ENCODE data around the gene GDPD5.
A peak's percentile ranks its signal among the peaks of the same experiment; 100 is the strongest.

Gene GDPD5

DNA sequence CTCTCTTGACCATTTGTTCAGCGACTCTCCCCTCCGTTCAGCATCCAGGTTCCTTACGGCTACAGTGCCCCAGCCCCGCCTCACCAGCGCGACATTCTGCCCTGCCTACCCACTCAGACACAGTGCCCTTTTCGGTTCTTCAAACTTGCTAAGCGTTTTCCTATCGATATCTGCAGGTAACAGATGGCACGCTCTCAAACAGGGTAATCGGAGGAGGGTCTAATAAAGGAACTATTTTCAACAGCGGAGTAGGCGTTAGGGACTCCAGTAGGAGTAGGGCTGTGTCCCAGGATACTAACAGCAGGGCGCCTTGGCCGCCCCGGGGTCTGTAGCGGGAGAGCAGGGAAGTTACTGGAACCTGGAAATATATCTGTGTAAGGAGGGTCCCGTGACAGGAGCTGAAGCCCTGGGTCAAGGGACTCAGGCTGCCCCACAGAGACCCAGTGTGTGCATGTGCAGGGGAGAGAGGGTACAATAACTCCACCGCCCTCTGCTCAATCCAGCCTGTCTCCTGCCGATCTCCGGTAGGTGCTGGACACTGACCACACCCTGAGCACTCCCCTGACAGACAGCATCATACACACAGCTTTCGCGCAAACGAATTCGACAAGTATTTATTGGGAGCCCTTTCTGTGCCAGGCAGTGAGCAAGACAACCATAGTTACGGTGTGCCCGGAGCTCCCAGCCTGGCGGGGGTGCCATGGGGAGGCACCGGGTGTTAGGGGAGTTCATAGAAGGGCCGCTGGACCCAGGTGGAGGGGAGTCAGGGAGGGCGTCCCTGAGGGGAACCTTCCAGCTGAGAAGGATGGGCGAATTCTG, 94.8 kb downstream of the GDPD5 start:
- peak overlapping the region; percentile 17 for H3K4me3 ChIP-seq (ENCODE audit: control insufficient read depth, low read depth, low read length)
- no peak for DNase-seq (ENCODE audit: low read depth)
- TF ChIP-seq, protein P1, sequence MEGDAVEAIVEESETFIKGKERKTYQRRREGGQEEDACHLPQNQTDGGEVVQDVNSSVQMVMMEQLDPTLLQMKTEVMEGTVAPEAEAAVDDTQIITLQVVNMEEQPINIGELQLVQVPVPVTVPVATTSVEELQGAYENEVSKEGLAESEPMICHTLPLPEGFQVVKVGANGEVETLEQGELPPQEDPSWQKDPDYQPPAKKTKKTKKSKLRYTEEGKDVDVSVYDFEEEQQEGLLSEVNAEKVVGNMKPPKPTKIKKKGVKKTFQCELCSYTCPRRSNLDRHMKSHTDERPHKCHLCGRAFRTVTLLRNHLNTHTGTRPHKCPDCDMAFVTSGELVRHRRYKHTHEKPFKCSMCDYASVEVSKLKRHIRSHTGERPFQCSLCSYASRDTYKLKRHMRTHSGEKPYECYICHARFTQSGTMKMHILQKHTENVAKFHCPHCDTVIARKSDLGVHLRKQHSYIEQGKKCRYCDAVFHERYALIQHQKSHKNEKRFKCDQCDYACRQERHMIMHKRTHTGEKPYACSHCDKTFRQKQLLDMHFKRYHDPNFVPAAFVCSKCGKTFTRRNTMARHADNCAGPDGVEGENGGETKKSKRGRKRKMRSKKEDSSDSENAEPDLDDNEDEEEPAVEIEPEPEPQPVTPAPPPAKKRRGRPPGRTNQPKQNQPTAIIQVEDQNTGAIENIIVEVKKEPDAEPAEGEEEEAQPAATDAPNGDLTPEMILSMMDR (IDR thresholded peaks at IDR 0.05; ENCODE audit: control insufficient read depth, insufficient read depth, low read depth, low read length, missing control alignments), result no peak

DNA sequence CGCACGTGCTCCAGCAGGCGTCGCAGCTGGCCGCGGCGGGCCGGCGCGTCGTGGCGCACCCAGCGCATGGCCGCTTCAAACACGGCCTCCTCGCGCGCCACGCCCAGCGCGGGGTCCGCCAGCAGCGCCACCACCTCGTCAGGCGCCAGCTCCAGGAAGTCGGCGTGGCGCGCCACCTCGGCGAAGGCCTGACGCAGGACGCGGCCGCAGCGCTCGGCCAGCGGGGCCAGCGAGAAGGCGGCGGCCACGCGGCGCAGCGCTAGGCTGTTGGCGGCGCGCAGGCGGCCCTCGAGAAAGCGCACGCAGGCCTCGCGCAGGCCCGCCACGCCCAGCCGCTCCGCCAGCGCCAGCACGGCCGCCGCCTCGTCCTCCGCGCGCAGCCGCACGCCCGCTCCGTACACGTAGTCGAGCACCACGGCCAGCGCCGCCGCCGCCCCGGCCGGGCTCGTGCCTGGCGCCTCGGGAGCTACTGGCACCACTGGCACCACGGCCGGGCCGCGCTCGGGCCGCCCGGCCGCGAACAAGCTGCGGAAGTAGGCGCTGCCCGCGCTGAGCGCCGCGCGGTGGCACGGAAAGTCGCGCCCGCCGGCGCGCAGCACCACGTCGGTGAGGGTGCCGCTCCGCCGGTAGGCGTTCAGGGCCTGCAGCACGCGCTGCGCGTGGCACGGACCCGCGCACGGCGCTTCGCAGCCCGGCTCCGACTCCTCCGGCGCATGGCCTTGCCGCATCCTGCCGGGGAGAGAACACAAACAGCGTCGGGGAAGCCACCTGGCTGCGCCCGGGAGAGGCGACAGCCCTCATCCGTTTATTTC, 95.6 kb downstream of the GDPD5 start:
- H3K4me3 ChIP-seq (ENCODE audit: control insufficient read depth, low read depth, low read length), result peak overlapping the region; percentile 17
- TF ChIP-seq, protein P1 (IDR thresholded peaks at IDR 0.05; ENCODE audit: control insufficient read depth, insufficient read depth, low read depth, low read length, missing control alignments), result no peak
- DNase-seq (ENCODE audit: low read depth), result no peak

DNA sequence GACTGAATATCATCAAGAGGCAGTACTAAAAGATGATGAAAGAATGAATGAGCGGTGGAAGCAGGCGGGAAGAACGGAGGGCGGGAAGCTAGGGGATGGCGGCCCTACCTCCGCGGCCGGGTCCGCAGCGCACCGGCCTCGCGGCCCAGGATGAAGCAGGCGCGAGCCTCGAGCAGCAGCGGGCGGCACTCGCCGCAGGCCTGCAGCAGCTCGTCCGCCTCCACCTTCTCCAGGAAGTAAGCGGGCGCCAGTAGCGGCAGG, 96.2 kb downstream of the GDPD5 start:
- TF ChIP-seq, protein P1 (IDR thresholded peaks at IDR 0.05; ENCODE audit: control insufficient read depth, insufficient read depth, low read depth, low read length, missing control alignments), result no peak
- DNase-seq (ENCODE audit: low read depth), result no peak
- no peak overlapping the region for H3K4me3 ChIP-seq (ENCODE audit: control insufficient read depth, low read depth, low read length)

DNA sequence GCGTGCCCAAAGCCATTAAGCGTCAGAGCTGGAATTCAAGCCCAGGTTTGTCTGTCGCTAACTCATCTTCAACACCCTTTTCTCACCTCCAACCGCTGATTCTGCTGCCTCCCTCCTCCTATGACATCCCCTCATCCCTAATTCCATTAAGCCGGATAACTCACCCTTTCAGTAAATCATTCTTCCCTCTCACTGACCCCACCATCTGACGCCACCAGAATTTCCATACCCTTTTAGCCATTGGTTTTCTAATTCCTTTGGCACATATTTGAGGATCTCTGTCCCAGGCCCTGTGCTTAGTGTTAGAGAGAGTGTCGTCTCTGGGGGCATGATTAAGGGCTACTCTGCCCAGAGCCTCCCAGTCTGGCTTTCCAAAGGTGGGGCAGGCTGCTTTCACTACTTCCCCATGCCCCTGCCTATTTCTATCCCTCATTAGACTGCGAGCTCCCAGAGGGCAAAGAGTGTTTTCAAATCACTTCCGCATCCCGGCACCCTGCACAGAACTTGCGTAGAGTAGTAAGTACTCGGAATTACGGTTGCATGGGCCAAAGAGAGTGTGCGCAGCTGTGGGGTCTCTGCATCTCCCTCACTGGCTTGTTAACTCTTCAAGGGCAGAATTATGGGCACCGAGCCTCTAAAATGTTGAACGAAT, 96.6 kb downstream of the GDPD5 start:
- TF ChIP-seq, protein P1 (IDR thresholded peaks at IDR 0.05; ENCODE audit: control insufficient read depth, insufficient read depth, low read depth, low read length, missing control alignments), result no peak
- DNase-seq (ENCODE audit: low read depth), result no peak
- no peak overlapping the region for H3K4me3 ChIP-seq (ENCODE audit: control insufficient read depth, low read depth, low read length)

DNA sequence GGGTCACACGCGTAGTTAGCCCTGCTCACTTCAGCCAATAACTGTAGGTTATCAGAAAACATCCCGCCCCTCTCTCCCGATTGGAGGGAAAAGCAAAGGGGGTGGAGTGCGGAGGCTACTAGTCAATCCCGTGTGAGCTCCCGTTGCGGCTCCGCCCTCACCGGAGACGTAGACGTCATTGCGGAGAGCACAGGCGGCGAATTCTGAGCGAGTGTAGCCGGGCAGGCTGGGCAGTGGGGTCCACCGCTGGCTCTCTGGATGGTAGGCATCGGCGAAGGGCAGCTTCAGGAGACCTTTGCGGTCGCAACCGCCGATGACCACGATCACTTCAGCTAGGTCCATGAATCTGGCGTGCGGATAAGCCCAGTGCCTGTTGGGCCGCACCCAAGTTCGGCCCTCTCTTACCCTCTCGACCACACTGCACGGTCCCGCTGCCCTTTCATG, 97.4 kb downstream of the GDPD5 start:
- peak overlapping the region; percentile 12; the same call in 1 of the 2 replicates for H3K4me3 ChIP-seq (ENCODE audit: control insufficient read depth, low read depth, low read length)
- no peak for DNase-seq (ENCODE audit: low read depth)
- TF ChIP-seq, protein P1 (IDR thresholded peaks at IDR 0.05; ENCODE audit: control insufficient read depth, insufficient read depth, low read depth, low read length, missing control alignments), result no peak

DNA sequence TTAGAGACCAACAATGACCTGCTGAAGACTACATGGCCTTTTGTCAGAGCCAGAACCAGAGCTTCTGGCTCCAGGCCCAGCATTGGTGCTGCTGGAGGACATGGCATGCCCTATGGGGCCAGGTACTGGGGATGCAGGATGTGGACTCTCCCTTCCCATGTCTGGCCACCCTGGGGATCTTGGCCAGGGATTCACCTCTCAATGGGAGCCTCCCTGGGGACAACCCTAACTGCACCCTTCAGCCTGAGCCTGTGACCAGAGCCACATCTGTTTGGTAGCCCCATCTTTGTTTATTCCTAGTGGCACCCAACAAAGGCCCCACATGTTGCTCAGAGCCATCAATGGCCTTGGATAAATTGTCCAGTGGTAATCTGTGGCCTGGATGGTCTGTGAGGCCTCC, 98.6 kb downstream of the GDPD5 start:
- no peak overlapping the region for H3K4me3 ChIP-seq (ENCODE audit: control insufficient read depth, low read depth, low read length)
- TF ChIP-seq, protein P1 (IDR thresholded peaks at IDR 0.05; ENCODE audit: control insufficient read depth, insufficient read depth, low read depth, low read length, missing control alignments), result no peak
- DNase-seq (ENCODE audit: low read depth), result no peak

All from AG09309 (cell line).